Spleen (tissue), 11 donors: Measurements from ENCODE around the gene MRPS34. TPM values are rescaled to one million over a fixed set of nuclear protein-coding genes. Genes with fewer than 3 reads are reported as not detected.

ENCODE experiments used
- DNase-seq: peaks from one replicate; pipeline ENCODE4 v3.0.0-alpha.2; 2020
- H3K27ac ChIP-seq, 8 donors: fragments of 200-600 bp; sonication (generic) in 7 of 8; 1 replicate in 4 of 8; 2 replicates in 4 of 8; pipeline versions ENCODE4 v1.5.0 to v1.8.0; 2016 to 2021; ENCODE audit warnings: inconsistent platforms in 4 of 8, mild to moderate bottlenecking in 4 of 8, moderate library complexity in 1 of 8
- H3K27me3 ChIP-seq, 7 donors: fragments of 200-600 bp; sonication (generic) in 6 of 7; replicated peaks in 1 of 7; 1 replicate in 4 of 7; 2 replicates in 3 of 7; pipeline versions ENCODE4 v1.5.0 to v1.8.0; 2016 to 2021; ENCODE audit warnings: inconsistent platforms in 3 of 7, mild to moderate bottlenecking in 1 of 7
- H3K36me3 ChIP-seq, 6 donors: fragments of 200-600 bp; sonication (generic) in 5 of 6; 1 replicate in 4 of 6; 2 replicates in 2 of 6; pipeline versions ENCODE4 v1.5.0 to v1.8.0; 2016 to 2021; ENCODE audit warnings: inconsistent platforms in 2 of 6
- H3K4me1 ChIP-seq, 6 donors: fragments of 200-600 bp; sonication (generic) in 5 of 6; 1 replicate in 3 of 6; 2 replicates in 3 of 6; pipeline versions ENCODE4 v1.5.0 to v1.8.0; 2016 to 2021; ENCODE audit warnings: inconsistent platforms in 3 of 6
- H3K4me3 ChIP-seq, 8 donors: fragments of 200-600 bp; sonication (generic) in 7 of 8; 1 replicate in 4 of 8; 2 replicates in 4 of 8; pipeline versions ENCODE4 v1.5.0 to v1.8.0; 2016 to 2021; ENCODE audit warnings: inconsistent platforms in 4 of 8, mild to moderate bottlenecking in 4 of 8, moderate library complexity in 2 of 8
- H3K9me3 ChIP-seq, 8 donors: fragments of 200-600 bp; sonication (generic) in 7 of 8; 1 replicate in 4 of 8; 2 replicates in 4 of 8; pipeline versions ENCODE4 v1.5.0 to v1.8.0; 2016 to 2021; ENCODE audit warnings: inconsistent platforms in 4 of 8
- POLR2A ChIP-seq, 3 donors: fragments of 450-650 bp; IDR thresholded peaks; one replicate each; pipeline ENCODE4 v1.5.1; 2017; ENCODE audit warnings: antibody characterized with exemption in 3 of 3, mild to moderate bottlenecking in 1 of 3
- POLR2AphosphoS5 ChIP-seq, 3 donors: sonication (generic); formaldehyde crosslinking; IDR thresholded peaks; one replicate each; pipeline ENCODE4 v1.5.1; 2017; ENCODE audit warnings: antibody characterized with exemption in 3 of 3
- WGBS, 5 donors: extraction: QIAGEN DNeasy Blood & Tissue Kit in 3 of 5; methylation state at CpG; one replicate each; pipeline versions ENCODE4 v1.1.5 to v1.1.7; 2013 to 2018; 5-methylcytosine and 5-hydroxymethylcytosine counted together
- intact Hi-C: fragments of 100-400 bp; cut with DNase I; formaldehyde crosslinking; loops from one replicate; pipeline ENCODE4 v1.15.0; 2023; ENCODE audit warnings: low total_unique reads
- polyA plus RNA-seq, 3 donors: library from polyadenylated mRNA; stranded (reverse); fragments of 200-250 nt; gene quantifications; one replicate each; pipeline ENCODE4 v1.2.1, GENCODE V29; 2013
- total RNA-seq, 7 donors: library from RNA; depleted of rRNA in 3 of 7; stranded (reverse); fragments of >200 nt in 3 of 7; fragmentation: NEBNext Ultra II Directional in 4 of 7; extraction: Animal tissue kit (Norgen Biotek cat#: 25700) in 4 of 7; gene quantifications; one replicate each; pipeline versions ENCODE4 v1.1.0 to v1.2.1, GENCODE V29; 2016 to 2021
- TF ChIP-seq, protein P1 (sequence below), 11 experiments: fragments of 200-600 bp in 7 of 11; fragments of 450-650 bp in 4 of 11; sonication (generic) in 4 of 11; IDR thresholded peaks in 8 of 11; conservative IDR thresholded peaks in 3 of 11; 1 replicate in 7 of 11; 2 replicates in 4 of 11; pipeline versions ENCODE4 v1.4.0 to v1.8.0; 2016 to 2021; ENCODE audit warnings: antibody characterized with exemption in 11 of 11, inconsistent platforms in 4 of 11, mild to moderate bottlenecking in 1 of 11
- donor health status: healthy with polysubstance abuse.
- donor health status: DM: no; HTN: no; CAD: no; lungs with moderate emphysema.
- donor health status: DM: no; HTN: no; CAD: no.
- donor health status: Bipolar disorder and iron deficiency.
- donor health status: healthy.
- donor health status: DM: no; HTN: no; CAD: no.
- donor health status: DM: yes; HTN: yes; CAD: no.

Gene MRPS34
- total and polyA plus RNA-seq, 10 donors: 49.9 to 157 (median 63.8) TPM

DNA sequence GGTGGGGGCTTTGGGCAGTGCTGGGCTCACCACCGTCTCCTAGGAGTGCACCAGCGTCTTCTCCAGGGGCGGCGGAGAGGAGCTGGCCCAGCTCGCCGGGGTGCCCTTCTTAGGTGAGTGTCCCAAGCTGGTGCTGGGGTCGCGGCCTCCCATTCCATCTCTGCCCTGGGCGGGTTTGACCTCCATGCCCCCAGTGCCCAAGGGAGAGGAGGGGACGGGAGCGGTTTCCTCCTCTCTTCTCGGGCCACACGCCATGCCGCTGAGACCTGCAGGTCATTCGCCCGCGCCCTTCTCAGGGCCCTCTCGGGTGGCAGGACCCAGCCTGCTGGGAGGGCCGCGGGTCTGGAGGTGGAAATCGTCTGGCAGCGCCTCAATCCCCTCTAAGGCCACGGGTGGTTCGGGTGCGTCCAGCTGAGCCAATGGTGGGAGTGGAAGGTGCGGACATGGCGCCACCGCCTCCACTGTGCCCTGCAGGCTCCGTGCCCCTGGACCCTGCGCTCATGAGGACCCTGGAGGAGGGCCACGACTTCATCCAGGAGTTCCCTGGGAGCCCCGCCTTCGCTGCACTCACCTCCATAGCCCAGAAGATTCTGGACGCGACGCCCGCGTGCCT lies 15.3 kb upstream of the MRPS34 start:
- intact Hi-C loops: no loop called here
- 88 to 94% (median 92%) methylated on average over 23 to 38 of the region's 38 CpGs for WGBS, 5 donors
- peaks cover 0 to 82% (median 57%) of the 10 kb centered on the region in 6 donors for H3K36me3 ChIP-seq

DNA sequence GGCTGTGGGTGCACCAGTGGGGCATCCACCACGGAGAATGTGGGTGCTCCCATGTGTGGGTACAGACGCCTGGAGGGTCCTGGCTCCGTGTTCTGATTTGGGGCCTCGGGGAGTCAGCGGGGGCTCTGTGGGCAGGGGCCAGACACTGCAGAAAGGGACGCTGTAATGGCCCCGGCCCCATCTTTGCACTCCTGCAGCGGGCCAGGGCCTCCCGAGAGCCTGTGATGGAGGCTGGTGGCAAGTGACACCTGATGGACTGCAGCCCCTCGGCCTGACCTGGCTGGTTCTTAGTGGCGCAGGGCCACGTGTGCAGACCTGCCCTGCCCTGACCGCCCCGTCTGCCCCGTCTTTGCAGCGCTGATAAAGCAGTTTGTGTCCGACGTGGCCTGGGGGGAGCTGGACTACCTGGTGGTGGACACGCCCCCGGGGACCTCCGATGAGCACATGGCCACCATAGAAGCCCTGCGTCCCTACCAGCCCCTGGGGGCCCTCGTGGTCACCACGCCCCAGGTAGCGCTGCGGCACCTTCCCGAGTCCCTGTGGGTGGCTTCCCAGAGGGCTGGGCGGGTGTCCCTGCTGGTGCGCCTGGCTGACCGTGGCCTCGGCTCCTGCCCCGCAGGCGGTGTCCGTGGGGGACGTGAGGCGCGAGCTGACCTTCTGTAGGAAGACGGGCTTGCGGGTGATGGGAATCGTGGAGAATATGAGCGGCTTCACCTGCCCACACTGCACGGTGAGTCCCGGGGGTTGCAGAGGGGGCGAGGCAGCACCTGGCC lies 14.6 kb upstream of the MRPS34 start:
- H3K9me3 ChIP-seq: no peaks in the 10 kb centered on the region
- H3K4me1 ChIP-seq: peaks cover 7 to 42% (median 26%) of the 10 kb centered on the region in 6 donors
- peaks cover 0 to 79% (median 55%) of the 10 kb centered on the region in 6 donors for H3K36me3 ChIP-seq
- WGBS, 5 donors: 90 to 97% (median 94%) methylated on average over 11 to 44 of the region's 44 CpGs
- H3K4me3 ChIP-seq: no peak overlapping the region
- no peaks in the 10 kb centered on the region for H3K27me3 ChIP-seq
- peak; percentile 70 for DNase-seq
- H3K27ac ChIP-seq: no peak overlapping the region
- intact Hi-C loops: no loop called here
- TF ChIP-seq, protein P1, sequence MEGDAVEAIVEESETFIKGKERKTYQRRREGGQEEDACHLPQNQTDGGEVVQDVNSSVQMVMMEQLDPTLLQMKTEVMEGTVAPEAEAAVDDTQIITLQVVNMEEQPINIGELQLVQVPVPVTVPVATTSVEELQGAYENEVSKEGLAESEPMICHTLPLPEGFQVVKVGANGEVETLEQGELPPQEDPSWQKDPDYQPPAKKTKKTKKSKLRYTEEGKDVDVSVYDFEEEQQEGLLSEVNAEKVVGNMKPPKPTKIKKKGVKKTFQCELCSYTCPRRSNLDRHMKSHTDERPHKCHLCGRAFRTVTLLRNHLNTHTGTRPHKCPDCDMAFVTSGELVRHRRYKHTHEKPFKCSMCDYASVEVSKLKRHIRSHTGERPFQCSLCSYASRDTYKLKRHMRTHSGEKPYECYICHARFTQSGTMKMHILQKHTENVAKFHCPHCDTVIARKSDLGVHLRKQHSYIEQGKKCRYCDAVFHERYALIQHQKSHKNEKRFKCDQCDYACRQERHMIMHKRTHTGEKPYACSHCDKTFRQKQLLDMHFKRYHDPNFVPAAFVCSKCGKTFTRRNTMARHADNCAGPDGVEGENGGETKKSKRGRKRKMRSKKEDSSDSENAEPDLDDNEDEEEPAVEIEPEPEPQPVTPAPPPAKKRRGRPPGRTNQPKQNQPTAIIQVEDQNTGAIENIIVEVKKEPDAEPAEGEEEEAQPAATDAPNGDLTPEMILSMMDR (IDR thresholded peaks at IDR 0.05 in 8 of 11, conservative IDR thresholded peaks at IDR 0.05 in 3 of 11): no peak
- TF ChIP-seq POLR2A (IDR thresholded peaks at IDR 0.05) (no peak), POLR2AphosphoS5 (IDR thresholded peaks at IDR 0.05) (no peak)

More for the DNA sequence above, 15.3 kb upstream of the MRPS34 start:
- Histone ChIP-seq H3K9me3 (no peaks in the 10 kb centered on the region), H3K27ac (no peak overlapping the region), H3K4me1 (peaks cover 7 to 41% (median 26%) of the 10 kb centered on the region in 6 donors), H3K27me3 (no peaks in the 10 kb centered on the region), H3K4me3 (no peak overlapping the region)
- peak; percentile 62 for DNase-seq
- TF ChIP-seq POLR2AphosphoS5 (IDR thresholded peaks at IDR 0.05) (no peak), POLR2A (IDR thresholded peaks at IDR 0.05) (no peak)
- TF ChIP-seq, protein P1 (IDR thresholded peaks at IDR 0.05 in 8 of 11, conservative IDR thresholded peaks at IDR 0.05 in 3 of 11): no peak

DNA sequence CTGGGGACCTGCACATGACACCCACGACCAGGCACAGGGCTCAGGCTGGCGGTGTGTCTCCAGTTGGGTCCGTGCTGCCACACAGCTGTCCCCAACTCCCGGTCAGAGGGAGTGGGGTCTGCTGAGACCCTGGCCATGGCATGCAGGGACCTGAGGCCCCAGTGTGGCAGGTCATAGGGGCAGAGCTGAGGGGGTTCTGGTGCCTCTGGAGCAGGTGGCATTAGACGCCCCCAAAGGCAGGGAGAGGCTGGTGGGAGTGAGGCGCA lies 14.1 kb upstream of the MRPS34 start:
- H3K27me3 ChIP-seq: no peaks in the 10 kb centered on the region
- peaks cover 7 to 43% (median 26%) of the 10 kb centered on the region in 6 donors for H3K4me1 ChIP-seq
- H3K9me3 ChIP-seq: no peaks in the 10 kb centered on the region
- intact Hi-C loops: no loop called here
- 84 to 96% (median 90%) methylated on average over 3 to 6 of the region's 6 CpGs for WGBS, 5 donors
- H3K4me3 ChIP-seq: no peak overlapping the region
- no peak overlapping the region for H3K27ac ChIP-seq
- DNase-seq: no peak
- peaks cover 0 to 74% (median 52%) of the 10 kb centered on the region in 6 donors for H3K36me3 ChIP-seq
- TF ChIP-seq POLR2A (IDR thresholded peaks at IDR 0.05): no peak

DNA sequence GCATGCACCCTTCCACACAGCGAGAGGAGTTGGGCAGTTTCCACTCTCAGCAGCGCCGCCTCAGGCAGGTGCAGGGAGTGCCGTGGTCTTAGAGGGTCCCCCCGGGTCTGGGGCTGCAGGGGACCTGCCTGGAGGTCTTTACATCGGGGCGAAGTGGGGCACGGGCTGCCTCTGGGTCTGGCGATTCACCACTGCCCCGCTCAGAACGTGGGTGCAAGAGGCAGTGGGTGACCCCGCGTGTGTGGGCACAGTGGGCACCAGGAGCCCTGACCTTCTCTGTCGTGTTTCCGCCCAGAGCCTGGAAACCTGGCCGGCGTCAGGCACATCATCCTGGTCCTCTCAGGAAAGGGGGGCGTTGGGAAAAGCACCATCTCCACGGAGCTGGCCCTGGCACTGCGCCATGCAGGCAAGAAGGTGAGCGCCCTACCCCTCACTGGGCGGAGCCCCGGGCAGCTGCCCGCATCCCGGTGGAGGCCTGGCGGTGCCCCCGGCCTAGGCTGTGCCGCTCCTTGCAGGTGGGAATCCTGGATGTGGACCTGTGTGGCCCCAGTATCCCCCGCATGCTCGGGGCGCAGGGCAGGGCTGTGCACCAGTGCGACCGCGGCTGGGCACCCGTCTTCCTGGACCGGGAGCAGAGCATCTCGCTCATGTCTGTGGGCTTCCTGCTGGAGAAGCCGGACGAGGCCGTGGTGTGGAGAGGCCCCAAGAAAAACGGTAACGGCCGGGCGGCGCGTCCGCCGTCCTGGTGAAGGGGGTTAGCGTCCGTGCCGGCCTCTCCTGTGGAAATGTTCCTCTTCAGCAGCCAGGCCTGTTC lies 13.5 kb upstream of the MRPS34 start:
- no peaks in the 10 kb centered on the region for H3K9me3 ChIP-seq
- WGBS, 5 donors: 88 to 93% (median 92%) methylated on average over 31 to 51 of the region's 51 CpGs
- H3K27ac ChIP-seq: no peak overlapping the region
- peaks cover 8 to 48% (median 31%) of the 10 kb centered on the region in 6 donors for H3K4me1 ChIP-seq
- no peak overlapping the region for H3K4me3 ChIP-seq
- TF ChIP-seq, protein P1 (IDR thresholded peaks at IDR 0.05 in 8 of 11, conservative IDR thresholded peaks at IDR 0.05 in 3 of 11): no peak
- TF ChIP-seq POLR2AphosphoS5 (IDR thresholded peaks at IDR 0.05) (no peak), POLR2A (IDR thresholded peaks at IDR 0.05) (no peak)
- intact Hi-C loops: no loop called here
- peak; percentile 78 for DNase-seq
- peaks cover 0 to 68% (median 47%) of the 10 kb centered on the region in 6 donors for H3K36me3 ChIP-seq
- H3K27me3 ChIP-seq: no peaks in the 10 kb centered on the region
